GM20000 (cell line): ENCODE data around the gene MCF2L.
"Not testable (repeated sequence)": the region's sequence is repeated elsewhere in the genome, so short reads cannot be mapped to it uniquely, and the experiment has no call there.

Experiments used
- DNase-seq: peaks from one replicate; pipeline ENCODE4 v3.0.0; 2012; ENCODE audit warnings: low spot score
- TF ChIP-seq, protein P1 (sequence below): IDR thresholded peaks from 2 replicates; pipeline ENCODE4 v1.5.1; 2012; ENCODE audit warnings: mild to moderate bottlenecking, control low read depth; ENCODE audit errors: extremely low read depth, missing control alignments

The MCF2L gene

DNA sequence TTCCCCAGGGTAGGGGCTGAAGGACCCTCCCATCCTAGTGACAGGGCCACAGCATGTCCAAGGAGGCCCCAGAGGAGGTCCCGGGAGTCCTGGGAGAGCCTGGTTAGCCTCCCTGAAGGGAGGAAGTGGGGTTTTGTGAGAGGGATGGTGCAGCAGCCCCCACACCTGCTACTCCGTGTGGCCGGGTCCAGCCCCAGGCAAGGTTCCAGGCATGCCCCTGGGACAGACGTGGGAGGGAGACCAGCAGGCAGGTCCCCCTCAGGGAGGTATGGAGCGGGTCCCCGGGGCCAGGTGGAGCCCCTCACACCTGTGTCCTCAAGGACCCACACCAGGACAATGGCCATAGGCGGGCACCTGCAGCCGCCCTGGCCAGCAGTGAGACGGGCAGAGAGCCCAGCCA lies 134.6 kb downstream of the MCF2L start:
- DNase-seq: no peak
- TF ChIP-seq, protein P1, sequence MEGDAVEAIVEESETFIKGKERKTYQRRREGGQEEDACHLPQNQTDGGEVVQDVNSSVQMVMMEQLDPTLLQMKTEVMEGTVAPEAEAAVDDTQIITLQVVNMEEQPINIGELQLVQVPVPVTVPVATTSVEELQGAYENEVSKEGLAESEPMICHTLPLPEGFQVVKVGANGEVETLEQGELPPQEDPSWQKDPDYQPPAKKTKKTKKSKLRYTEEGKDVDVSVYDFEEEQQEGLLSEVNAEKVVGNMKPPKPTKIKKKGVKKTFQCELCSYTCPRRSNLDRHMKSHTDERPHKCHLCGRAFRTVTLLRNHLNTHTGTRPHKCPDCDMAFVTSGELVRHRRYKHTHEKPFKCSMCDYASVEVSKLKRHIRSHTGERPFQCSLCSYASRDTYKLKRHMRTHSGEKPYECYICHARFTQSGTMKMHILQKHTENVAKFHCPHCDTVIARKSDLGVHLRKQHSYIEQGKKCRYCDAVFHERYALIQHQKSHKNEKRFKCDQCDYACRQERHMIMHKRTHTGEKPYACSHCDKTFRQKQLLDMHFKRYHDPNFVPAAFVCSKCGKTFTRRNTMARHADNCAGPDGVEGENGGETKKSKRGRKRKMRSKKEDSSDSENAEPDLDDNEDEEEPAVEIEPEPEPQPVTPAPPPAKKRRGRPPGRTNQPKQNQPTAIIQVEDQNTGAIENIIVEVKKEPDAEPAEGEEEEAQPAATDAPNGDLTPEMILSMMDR: no peak

DNA sequence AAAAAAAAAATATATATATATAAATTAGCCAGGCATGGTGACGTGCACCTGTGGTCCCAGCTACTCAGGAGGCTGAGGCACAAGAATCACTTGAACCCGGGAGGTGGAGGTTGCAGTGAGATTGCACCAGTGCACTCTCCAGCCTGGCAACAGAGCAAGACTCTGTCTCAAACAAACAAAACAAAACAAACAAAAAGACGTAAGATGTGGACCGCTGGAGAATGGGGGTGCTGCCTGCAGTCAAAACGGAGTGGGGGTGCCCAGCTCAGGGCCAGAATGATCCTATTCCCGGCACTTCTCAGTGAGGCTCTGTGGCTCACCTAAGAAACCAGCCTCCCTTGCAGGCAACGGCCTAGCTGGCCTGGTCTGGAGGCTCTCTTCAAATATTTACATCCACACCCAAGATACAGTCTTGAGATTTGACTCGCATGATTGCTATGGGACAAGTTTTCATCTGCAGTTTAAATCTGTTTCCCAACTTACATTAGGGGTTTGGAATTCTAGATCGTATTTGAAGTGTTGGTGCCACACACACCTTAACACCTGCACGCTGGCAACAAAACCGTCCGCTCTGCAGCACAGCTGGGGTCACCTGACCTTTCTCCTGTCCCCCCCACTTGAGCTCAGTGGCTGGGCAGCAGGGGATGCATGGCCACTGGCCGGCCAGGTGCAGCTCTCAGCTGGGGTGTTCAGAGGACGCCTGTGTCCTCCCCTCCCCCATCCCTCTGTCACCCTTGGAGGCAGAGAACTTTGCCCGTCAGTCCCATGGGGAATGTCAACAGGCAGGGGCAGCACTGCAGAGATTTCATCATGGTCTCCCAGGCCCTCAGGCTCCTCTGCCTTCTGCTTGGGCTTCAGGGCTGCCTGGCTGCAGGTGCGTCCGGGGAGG lies 136.3 kb downstream of the MCF2L start, which contains the start of gene F7:
Gene F7 (plus strand): TSS at position 760 of the 889 bp plus-strand sequence. CDS start 51 bp downstream, at position 811.
- TF ChIP-seq, protein P1: no peak
- DNase-seq: no peak

DNA sequence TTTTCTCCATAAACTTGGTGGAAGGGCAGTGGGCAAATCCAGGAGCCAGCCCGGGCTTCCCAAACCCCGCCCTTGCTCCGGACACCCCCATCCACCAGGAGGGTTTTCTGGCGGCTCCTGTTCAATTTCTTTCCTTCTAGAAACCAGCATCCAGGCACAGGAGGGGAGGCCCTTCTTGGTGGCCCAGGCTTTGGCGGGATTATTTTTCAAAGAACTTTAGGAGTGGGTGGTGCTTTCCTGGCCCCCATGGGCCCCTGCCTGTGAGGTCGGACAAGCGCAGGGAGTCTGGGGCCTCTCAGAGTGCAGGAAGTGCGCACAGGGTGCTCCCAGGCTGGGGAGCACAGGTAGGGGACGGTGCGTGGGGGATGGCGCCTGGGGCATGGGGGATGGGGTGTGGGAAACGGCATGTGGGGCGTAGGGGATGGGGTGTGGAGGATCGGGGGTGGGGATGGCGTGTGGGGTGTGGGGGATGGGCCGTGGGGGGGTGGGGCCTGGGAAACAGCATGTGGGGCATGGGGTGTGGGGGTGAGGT lies 137.0 kb downstream of the MCF2L start:
- no peak for DNase-seq

DNA sequence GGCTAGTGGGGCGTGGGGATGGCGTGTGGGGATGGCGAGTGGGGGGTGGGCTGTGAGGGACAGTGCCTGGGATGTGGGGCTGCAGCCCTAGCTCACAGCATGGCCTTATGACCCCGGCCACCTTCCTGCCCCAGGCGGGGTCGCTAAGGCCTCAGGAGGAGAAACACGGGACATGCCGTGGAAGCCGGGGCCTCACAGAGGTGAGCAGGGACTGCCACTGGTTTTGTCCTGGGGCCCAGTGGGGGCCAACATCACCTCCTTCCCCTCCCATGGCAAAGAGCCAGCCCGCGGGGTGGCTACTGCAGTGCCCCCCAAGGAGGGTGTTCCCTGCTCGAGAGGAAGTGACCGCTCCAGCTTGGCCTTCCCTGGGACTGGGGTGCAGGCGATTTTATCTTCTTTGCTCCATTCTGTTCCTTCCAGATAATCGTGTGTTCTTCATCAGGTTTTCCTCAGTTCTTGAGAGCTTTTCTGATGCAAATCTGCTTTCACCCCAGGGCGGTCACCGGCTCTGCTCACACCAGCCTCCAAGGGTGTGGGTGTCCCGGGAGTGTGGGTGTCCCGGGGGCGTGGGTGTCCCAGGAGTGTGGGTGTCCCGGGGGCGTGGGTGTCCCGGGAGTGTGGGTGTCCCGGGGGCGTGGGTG lies 137.8 kb downstream of the MCF2L start:
- no peak for DNase-seq
- TF ChIP-seq, protein P1: no peak

More for the DNA sequence above, 137.0 kb downstream of the MCF2L start:
- TF ChIP-seq, protein P1: no peak

DNA sequence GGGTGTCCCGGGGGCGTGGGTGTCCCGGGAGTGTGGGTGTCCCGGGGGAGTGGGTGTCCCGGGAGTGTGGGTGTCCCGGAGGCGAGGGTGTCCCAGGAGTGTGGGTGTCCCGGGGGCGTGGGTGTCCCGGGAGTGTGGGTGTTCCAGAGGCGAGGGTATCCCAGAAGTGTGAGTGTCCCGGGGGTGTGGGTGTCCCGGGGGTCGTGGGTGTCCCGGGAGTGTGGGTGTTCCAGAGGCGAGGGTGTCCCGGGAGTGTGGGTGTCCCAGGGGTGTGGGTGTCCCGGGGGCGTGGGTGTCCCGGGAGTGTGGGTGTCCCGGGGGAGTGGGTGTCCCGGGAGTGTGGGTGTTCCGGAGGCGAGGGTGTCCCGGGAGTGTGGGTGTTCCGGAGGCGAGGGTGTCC lies 139.5 kb downstream of the MCF2L start:
- not testable (repeated sequence) for DNase-seq

DNA sequence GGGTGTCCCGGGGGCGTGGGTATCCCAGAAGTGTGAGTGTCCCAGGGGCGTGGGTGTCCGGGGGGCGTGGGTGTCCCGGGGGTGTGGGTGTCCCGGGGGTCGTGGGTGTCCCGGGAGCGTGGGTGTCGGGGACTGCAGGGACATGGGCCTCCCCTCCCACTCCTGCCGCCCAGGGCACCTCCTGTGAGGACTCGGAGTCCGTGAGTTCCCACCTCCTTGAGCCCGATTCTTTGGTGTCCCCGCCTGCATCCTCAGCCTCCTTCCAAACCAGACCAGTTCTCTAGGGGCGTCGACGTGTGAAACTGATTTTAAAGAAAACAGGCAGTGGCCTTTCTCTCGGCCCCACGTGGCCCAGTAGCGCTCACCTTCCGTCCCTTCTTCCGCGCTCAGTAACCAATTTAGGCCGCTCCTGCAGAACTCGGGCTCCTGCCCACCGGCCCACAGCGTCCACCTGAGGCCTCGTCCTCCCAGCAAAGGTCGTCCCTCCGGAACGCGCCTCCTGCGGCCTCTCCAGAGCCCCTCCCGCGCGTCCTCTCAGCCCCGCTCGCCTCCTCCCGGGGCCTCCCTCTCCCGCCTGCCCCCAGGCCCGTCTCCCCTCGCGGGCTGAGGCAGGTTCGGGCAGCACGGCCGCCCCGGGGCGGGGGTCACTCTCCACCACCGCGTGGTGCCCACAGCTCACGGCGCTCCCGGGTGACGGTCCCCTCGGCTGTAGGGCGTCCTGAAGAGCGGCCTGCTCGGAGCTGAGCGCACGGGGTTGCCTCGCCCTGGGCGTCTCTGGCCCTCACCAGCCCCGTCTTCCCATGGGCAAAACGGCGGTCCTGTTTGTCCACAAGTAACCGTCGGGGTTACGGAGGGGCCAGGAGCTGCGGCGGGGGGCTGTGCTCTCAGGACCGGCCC lies 140.4 kb downstream of the MCF2L start:
- TF ChIP-seq, protein P1: no peak
- DNase-seq: no peak

DNA sequence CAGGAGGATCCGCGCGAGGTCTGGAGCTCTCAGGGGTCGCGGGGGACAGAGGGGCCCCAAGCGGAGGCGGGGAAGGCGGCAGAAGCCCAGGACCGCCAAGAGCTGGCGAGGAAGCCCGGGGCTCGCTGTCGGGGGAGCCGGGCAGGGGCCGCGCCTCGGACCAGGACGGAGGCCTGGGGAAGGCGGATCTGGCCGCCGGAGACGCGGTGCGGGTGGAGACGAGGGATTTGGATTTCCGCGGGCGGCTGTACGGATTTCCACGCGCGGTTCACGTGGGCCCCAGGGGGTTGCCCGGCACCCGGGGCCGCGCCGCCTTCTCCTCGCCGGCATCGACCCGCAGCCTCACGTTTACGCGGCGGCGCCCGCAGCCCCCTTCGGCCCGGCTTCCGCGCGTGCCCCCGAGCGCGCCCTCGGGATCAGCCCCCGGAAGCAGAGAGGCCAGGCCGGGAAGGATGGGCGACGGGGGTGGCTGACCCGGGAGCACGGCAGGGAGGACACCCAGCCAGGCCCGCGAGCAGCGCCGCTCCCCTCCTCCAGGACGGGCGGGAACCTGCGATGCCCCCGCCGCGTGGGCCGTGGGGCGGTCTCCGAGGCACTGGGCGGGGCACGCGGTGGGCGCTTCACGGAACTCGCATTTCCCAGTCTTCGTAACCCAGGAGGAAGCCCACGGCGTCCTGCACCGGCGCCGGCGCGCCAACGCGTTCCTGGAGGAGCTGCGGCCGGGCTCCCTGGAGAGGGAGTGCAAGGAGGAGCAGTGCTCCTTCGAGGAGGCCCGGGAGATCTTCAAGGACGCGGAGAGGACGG lies 141.2 kb downstream of the MCF2L start:
- DNase-seq: no peak
- TF ChIP-seq, protein P1: no peak
